SJCRH30 (cell line): ENCODE measurements around the gene NPAS3. TPM values are rescaled to one million over a fixed set of nuclear protein-coding genes. Genes with fewer than 3 reads are reported as not detected.
A peak's percentile ranks its signal among the peaks of the same experiment; 100 is the strongest.

ENCODE experiments used
- DNase-seq, 2 experiments: peaks; one replicate each; pipeline ENCODE4 v3.0.0-alpha.2; 2015 to 2020
- H3K27ac ChIP-seq: fragments of 250-450 bp; sonication (Bioruptor Pico); 2 replicates; pipeline ENCODE4 v1.5.1; 2020; ENCODE audit warnings: mild to moderate bottlenecking, moderate library complexity
- H3K27me3 ChIP-seq: fragments of 250-450 bp; sonication (Bioruptor Pico); 2 replicates; pipeline ENCODE4 v1.5.1; 2020; ENCODE audit warnings: mild to moderate bottlenecking, moderate library complexity
- H3K36me3 ChIP-seq: fragments of 250-450 bp; sonication (Bioruptor Pico); 2 replicates; pipeline ENCODE4 v1.5.1; 2020; ENCODE audit warnings: mild to moderate bottlenecking, moderate library complexity
- H3K4me1 ChIP-seq: fragments of 250-450 bp; sonication (Bioruptor Pico); 2 replicates; pipeline ENCODE4 v1.5.1; 2020; ENCODE audit warnings: mild to moderate bottlenecking, moderate library complexity
- H3K4me3 ChIP-seq: fragments of 250-450 bp; sonication (Bioruptor Pico); 2 replicates; pipeline ENCODE4 v1.5.1; 2020; ENCODE audit warnings: mild to moderate bottlenecking, moderate library complexity
- H3K9me3 ChIP-seq: fragments of 250-450 bp; sonication (Bioruptor Pico); replicated peaks from 2 replicates; pipeline ENCODE4 v1.5.1; 2020; ENCODE audit warnings: mild to moderate bottlenecking, moderate library complexity
- total RNA-seq: library from RNA; depleted of rRNA; stranded (reverse); fragments of >200 nt; shearing (Covaris generic); gene quantifications from 2 replicates; pipeline ENCODE4 v1.2.3, GENCODE V29; 2014; rRNA removed

The NPAS3 gene
- 1.3 and 1.8 TPM in 2 replicates for total RNA-seq

DNA sequence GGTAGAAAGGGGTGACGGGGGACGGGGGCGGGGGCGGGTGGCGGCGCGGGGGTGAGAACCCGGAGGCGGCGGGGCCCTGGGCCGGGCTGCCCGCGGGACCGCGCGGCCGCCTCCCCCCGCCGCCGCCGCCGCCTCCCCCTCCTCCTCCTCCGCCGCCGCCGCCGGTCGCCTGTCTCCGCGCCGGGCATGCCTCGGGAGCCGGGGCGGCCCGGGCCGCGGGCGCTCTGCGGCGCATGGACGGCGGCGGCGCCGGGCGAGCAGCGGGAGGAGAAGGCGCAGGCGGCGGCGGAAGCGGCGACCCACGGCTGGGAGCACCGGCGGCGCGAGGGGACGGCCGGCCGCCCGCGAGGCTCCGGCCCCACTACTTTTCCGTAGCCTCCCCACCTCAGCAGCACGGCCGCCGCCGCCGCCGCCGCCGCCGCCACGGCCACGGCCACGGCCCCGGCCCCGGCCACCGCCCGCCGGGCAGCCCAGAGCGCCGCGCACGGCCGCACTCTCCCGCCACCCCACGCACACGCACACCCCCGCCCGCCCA, at the start of gene NPAS3:
NPAS3 (plus strand) TSS at position 161 of the 535 bp plus-strand sequence.
- peak within 1 kb of the TSS; percentile 73 for H3K27ac ChIP-seq
- peak in 1 of 2 experiments; percentile 37 for DNase-seq
- H3K4me1 ChIP-seq: peaks cover 17% of the 10 kb centered on the region
- H3K9me3 ChIP-seq: no peaks in the 10 kb centered on the region
- H3K36me3 ChIP-seq: no peaks in the 10 kb centered on the region
- H3K4me3 ChIP-seq: peak within 1 kb of the TSS; percentile 70
- H3K27me3 ChIP-seq: no peaks in the 10 kb centered on the region

DNA sequence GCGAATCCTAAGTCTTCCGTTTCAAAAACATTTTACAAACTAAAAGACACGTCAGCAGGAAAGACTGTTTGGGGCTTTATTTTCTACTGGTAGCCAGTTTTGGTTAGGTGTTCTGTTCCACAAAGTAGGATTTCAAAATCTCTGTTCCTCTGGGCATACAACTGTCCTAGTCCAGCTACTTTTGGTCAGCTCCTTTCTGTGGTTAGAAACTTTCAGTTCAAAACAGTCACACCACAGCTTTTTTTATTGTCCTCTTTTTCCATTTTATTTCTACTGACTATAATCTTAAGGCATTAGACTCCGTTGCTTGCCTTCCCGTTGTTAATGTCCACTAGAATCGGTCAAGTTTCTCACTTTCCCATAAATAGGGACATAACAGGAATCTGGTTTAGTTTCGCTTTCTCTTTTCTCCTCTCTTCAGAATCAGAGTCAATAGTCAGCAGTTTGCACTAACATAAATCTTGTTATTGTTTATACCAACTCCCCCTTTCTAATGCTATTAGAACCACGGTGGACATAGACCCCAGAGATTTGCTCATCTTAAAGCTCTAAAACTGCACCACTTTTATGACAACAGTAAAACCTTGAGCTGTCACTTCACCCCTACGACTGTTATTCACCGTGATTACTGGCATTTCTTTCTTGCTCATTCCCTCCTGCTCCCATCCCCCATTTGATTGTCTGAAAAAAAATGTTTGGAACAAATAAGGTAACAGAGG, 41.5 kb upstream of the NPAS3 start:
- DNase-seq: peak in 1 of 2 experiments; percentile 24
- Histone ChIP-seq H3K9me3 (peaks cover 2% of the 10 kb centered on the region; the same call in 1 of the 2 replicates), H3K36me3 (no peaks in the 10 kb centered on the region), H3K27ac (no peak overlapping the region), H3K4me3 (peak overlapping the region; percentile 50), H3K27me3 (no peaks in the 10 kb centered on the region), H3K4me1 (no peaks in the 10 kb centered on the region; the same call in 1 of the 2 replicates)

DNA sequence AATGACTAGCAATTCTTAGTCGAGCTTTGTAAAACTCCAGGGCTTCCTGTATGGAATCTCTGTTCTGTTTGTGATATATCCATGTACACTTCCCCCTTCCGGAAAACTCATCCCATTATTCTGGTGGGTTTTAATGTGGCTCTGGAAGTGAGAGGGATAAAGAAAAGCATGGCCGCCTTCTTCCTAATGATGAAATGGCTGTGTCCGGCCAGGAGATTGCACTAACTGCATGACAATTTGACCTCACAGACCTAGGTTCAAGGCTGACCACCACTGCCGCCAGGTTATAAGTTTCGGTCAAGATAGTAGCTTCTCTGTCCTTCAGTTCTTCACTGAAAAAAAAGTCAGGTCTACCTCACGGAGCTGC, 41.0 kb upstream of the NPAS3 start:
- H3K36me3 ChIP-seq: no peaks in the 10 kb centered on the region
- H3K4me3 ChIP-seq: peak overlapping the region; percentile 50
- no peaks in the 10 kb centered on the region for H3K9me3 ChIP-seq
- no peaks in the 10 kb centered on the region for H3K27me3 ChIP-seq
- no peak overlapping the region for H3K27ac ChIP-seq
- no peaks in the 10 kb centered on the region; the same call in 1 of the 2 replicates for H3K4me1 ChIP-seq
- no peak for DNase-seq

DNA sequence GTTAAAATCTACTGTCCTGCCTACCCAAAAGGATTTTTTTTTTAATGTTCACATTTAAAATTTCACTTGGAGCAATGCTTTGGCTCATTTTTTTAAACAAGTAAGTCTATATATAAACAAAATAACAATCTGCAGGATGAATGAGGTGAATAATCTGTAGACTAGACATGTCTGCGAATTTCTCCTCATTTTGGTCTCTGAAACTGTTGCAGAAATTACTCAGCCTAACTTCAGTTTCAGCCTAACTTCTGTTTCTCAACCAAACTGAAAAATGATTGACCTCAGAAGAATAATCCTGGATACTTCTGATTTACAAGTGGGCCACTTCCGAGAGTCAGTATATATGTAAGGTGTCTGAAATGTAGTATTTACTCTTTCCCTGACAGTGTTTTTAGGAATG, 39.8 kb upstream of the NPAS3 start:
- H3K27me3 ChIP-seq: no peaks in the 10 kb centered on the region
- DNase-seq: no peak
- no peak overlapping the region for H3K27ac ChIP-seq
- H3K4me3 ChIP-seq: no peak overlapping the region
- H3K4me1 ChIP-seq: no peaks in the 10 kb centered on the region; the same call in 1 of the 2 replicates
- H3K9me3 ChIP-seq: no peaks in the 10 kb centered on the region
- H3K36me3 ChIP-seq: no peaks in the 10 kb centered on the region

DNA sequence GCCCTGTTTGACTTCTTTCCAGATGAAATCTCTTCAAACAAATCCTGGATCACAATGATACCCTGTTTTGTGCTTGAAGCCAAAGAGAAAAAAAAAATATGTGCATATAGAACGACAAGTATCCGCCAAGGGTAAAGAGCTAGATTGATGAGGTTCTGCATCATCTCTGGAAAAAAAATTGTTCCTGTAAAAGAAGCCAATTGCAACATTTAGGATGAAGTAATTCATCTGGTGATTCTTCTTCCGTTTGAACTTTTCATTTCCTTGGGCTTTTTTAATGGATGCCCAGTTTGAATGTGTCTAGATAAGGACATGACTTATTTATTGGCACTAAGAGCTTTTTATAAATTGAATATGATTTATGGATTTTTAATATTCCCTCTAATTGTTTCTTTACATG, 38.1 kb upstream of the NPAS3 start:
- Histone ChIP-seq H3K36me3 (no peaks in the 10 kb centered on the region), H3K4me3 (no peak overlapping the region), H3K4me1 (no peaks in the 10 kb centered on the region; the same call in 1 of the 2 replicates), H3K9me3 (no peaks in the 10 kb centered on the region; the same call in 1 of the 2 replicates), H3K27me3 (no peaks in the 10 kb centered on the region), H3K27ac (no peak overlapping the region)
- no peak for DNase-seq

DNA sequence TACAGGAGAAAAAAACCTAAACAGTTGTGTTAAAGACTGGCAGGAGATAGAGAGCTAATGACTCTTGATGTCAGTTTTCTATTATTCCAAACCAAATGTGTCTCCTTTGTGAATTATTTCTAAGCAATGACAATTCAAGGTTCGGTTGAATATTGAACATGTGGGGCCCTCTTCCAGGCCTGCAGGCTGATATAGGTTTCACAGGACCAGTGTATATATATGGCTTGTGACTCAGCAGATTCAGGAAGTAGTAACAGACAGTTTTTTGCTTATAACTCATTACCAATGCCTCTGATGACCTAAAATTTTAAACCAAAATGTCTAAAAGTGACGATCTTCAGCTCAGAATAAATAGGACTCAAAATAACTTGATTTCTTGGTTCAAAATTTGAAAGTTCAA, 33.7 kb upstream of the NPAS3 start:
- no peaks in the 10 kb centered on the region for H3K4me1 ChIP-seq
- DNase-seq: no peak
- H3K27ac ChIP-seq: no peak overlapping the region
- no peaks in the 10 kb centered on the region for H3K36me3 ChIP-seq
- H3K27me3 ChIP-seq: no peaks in the 10 kb centered on the region
- no peak overlapping the region for H3K4me3 ChIP-seq
- H3K9me3 ChIP-seq: no peaks in the 10 kb centered on the region; the same call in 1 of the 2 replicates

DNA sequence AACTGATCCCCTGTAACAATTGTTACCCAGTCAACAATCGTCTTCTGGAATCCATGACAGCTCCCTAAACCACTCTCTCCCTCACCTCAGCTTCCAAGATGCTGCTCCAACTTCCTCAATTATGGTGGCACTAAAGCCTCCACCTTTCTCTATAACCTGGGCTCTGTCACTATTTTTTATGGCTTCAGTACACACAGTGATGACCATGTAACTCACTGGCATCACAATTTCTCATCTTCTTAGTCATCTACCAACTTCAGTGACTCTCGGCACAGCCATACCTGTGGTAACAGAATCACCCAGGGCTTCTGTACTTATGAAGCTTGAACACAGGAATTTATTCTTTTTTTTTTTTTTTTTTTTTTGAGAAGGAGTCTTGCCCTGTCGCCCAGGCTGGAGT, 32.0 kb upstream of the NPAS3 start:
- H3K4me1 ChIP-seq: peaks cover 1% of the 10 kb centered on the region; the same call in 1 of the 2 replicates
- no peaks in the 10 kb centered on the region for H3K36me3 ChIP-seq
- no peaks in the 10 kb centered on the region; the same call in 1 of the 2 replicates for H3K9me3 ChIP-seq
- DNase-seq: no peak
- H3K27ac ChIP-seq: no peak overlapping the region
- H3K27me3 ChIP-seq: no peaks in the 10 kb centered on the region
- H3K4me3 ChIP-seq: no peak overlapping the region

DNA sequence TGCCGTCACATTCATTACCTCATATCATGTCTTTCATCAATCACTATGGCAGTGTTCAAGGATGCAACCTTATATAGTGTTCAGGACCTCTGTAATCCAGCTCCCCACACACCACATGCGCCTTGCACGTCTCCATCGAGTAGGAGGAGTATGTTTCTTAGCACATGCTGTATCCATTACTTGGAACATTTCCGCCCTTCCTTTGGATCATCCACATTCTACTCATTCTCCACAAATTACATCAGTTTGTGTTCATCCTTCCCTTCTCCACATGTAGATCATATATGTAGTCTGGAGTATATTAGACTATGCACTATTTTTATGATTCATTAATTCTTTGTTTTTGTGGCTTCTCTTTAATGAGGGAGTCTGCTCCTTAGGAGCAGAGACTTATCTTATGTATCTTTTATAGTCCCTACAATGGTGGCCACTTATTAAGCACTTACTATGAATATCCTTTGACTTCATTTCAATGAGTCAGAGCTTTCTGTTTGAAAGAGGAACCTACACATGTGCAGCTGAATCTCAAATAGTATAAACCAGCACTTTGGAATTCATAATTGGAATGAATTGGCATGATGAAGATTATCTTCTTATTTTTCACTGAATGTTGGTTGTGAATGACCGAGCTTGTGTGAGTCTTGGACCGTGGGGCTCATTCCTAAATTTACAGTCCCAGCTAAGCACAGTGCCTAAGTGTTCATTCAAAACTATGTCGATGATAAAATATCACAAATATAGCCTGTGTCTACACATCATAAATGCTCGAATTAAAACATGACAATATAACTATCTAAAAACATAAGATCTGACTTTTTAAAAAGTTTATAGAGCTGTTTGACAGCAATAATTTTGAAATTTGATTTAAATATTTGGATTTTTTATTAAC, 30.2 kb upstream of the NPAS3 start:
- no peaks in the 10 kb centered on the region for H3K27me3 ChIP-seq
- no peaks in the 10 kb centered on the region; the same call in 1 of the 2 replicates for H3K9me3 ChIP-seq
- H3K4me3 ChIP-seq: no peak overlapping the region
- no peak overlapping the region for H3K27ac ChIP-seq
- DNase-seq: no peak
- H3K36me3 ChIP-seq: no peaks in the 10 kb centered on the region
- H3K4me1 ChIP-seq: peaks cover 3% of the 10 kb centered on the region; the same call in 1 of the 2 replicates

DNA sequence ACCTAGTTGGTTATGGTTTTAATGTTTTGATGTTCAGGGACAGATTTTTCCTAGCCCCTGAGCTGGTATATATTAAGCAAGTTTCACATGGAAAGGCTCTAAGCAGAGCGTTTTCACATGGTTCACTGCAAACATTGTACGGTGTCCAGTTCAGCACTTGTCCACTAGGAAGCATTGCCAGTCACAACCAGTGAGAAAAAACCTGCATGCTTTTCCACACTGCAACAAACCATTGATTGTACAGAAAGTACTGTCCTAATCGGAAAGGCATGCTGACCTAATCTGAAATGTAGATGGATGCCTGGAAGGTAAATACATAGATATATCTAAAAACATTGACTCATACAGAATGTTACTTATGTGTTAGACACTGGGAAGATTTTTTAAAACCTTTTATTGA, 25.0 kb upstream of the NPAS3 start:
- Histone ChIP-seq H3K27me3 (no peaks in the 10 kb centered on the region), H3K4me3 (no peak overlapping the region), H3K36me3 (no peaks in the 10 kb centered on the region), H3K27ac (no peak overlapping the region), H3K9me3 (no peaks in the 10 kb centered on the region), H3K4me1 (peaks cover 3% of the 10 kb centered on the region; the same call in 1 of the 2 replicates)
- no peak for DNase-seq

DNA sequence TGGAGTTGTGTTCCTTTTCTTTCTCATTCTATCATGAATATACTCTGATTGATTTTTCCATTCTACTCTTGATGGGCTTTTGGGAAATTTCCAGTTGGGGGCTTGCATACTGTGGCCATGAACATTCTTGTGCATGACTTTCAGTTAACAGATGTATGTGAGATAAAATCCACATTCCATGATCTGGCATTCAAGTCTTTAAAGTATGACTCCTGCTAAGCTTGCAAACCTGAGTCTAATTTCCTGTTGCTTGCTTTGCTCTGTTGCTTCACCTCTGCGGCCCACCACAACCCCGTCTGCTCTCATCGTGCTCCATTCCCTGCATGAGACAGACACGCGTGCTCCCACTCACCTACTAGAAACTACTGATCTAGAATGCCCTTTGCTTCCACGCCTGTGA, 24.3 kb upstream of the NPAS3 start:
- Histone ChIP-seq H3K9me3 (no peaks in the 10 kb centered on the region), H3K4me1 (peaks cover 3% of the 10 kb centered on the region; the same call in 1 of the 2 replicates), H3K36me3 (no peaks in the 10 kb centered on the region), H3K4me3 (no peak overlapping the region), H3K27ac (no peak overlapping the region), H3K27me3 (no peaks in the 10 kb centered on the region)
- no peak for DNase-seq

DNA sequence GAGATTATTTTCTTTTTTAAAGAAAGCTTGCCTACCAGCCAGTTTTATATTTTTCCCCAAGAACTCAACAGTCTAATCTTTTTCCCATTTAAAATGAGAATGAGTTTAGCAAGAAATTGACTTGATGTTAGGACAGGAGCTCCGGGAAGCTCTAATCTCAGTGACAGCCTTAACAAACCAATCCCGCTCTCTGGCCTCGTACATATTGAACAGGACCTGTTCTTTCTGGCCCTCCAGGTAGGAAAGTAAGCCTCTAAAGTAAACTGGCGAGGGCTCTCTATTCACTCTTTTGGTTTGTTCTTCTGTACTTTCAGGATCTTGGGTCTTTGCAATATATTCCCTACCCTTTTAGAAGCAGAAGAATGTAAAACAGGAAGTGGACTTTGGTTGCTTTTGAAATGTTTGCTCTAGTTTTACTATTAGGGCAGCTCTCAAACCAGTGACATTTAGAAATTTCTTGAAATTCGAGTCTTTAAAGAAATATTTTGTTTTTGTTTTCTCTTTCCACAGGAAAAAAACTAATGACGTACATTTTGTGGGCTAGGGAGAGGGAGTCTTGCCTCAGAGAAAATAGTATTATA, 17.9 kb upstream of the NPAS3 start:
- Histone ChIP-seq H3K27ac (no peak overlapping the region), H3K27me3 (no peaks in the 10 kb centered on the region), H3K9me3 (no peaks in the 10 kb centered on the region), H3K4me1 (no peaks in the 10 kb centered on the region), H3K4me3 (no peak overlapping the region), H3K36me3 (no peaks in the 10 kb centered on the region)
- no peak for DNase-seq

DNA sequence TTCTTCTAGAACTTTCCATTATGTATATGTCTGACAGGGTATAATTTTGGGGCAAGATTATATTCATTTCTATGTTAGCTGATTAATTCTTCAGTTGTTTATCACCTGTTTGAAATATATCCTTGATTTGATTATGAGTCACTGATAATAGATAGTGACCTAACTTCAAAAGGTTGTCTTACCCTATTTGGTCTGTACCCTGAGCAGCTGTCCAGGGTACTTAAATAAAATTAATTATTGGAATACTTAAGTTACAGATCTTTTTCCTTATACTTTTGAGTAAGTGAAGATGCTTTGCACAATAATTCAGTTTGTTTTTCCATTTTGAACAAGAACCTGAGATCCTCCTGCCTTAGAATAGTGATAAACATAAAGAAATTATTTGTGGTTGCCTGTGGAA, 13.2 kb upstream of the NPAS3 start:
- DNase-seq: no peak
- H3K4me3 ChIP-seq: no peak overlapping the region
- H3K9me3 ChIP-seq: no peaks in the 10 kb centered on the region
- H3K4me1 ChIP-seq: no peaks in the 10 kb centered on the region
- H3K36me3 ChIP-seq: no peaks in the 10 kb centered on the region
- no peak overlapping the region for H3K27ac ChIP-seq
- no peaks in the 10 kb centered on the region for H3K27me3 ChIP-seq

DNA sequence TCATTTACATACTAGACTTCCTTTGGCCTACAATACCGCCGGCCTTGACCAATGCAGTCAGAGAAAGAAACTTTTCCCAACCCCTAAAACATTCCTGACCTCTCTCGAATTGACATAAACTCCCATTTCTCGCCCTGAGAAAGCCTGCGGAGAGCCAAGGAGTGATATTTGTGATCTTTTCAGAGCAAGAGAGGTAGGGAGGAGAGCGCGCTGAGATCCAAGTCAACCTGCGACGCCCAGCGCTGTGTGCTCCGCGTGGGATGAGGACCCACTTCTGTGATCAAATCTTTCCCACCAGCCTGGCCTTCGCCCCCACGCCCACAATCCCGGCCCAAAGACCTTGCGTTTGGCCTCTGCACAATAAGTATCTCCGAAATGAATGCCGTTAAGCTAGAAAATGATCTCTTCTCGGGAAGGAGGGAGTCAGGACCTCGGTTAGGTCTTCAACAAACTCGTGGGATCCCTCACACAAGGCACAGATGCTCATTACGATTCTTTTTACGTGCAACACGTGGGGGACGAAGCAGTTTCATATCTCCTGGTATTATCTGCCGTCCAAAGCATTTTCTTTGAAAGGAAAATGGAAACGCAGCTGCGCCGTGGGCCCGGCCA, 6.3 kb upstream of the NPAS3 start:
- Histone ChIP-seq H3K27ac (no peak overlapping the region), H3K27me3 (no peaks in the 10 kb centered on the region), H3K4me1 (peaks cover 5% of the 10 kb centered on the region; the same call in 1 of the 2 replicates), H3K4me3 (no peak overlapping the region), H3K9me3 (no peaks in the 10 kb centered on the region), H3K36me3 (no peaks in the 10 kb centered on the region)
- no peak for DNase-seq

DNA sequence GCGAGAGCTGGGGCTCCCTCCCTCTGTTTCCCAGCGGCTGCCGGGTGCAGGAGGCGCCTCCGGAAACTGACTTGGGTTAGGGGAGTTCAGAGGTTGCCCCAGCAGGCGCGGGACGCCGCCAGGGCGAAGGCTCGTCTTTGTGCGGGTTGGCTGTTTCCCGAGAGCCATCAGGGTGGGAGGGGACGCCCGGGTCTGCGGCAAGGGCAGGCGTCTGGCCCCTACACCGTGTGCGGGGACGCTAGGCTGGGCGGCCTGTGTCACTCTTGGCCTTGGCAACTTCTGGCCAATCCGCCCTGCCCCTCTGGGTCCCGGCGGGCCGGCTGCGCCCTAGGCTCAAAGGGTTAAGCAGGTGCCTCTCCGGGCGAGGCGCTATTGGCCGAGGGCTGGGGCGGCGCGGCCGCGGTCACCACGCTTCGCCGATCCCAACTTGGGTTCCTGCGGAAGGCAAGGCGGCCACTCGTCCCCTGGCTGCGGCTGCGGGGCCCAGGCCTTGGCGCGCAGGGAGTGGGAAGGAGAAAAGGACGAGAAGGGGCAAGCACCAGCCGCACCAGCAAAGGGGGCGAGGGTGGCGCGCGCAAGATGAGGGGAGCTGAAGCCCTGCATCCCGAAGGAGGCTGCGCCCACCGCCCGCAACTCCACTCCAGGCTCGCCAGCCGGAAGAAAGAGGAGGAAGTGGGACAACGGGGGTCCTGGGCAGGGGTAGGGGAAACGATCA, 5.6 kb upstream of the NPAS3 start:
- Histone ChIP-seq H3K9me3 (no peaks in the 10 kb centered on the region), H3K27ac (no peak overlapping the region), H3K4me1 (peaks cover 5% of the 10 kb centered on the region; the same call in 1 of the 2 replicates), H3K27me3 (no peaks in the 10 kb centered on the region), H3K4me3 (peak overlapping the region; percentile 64), H3K36me3 (no peaks in the 10 kb centered on the region)
- no peak for DNase-seq
